Small intestine (tissue), 7 donors: Measurements from ENCODE around the gene HMCN2. TPM values are rescaled to one million over a fixed set of nuclear protein-coding genes. Genes with fewer than 3 reads are reported as not detected.

Experiments used
- DNase-seq, 2 donors: peaks; one replicate each; pipeline versions ENCODE4 v3.0.0 to v3.0.0-alpha.2; 2013
- FAIRE-seq: peaks from 2 replicates; lab custom pipeline; 2012; peaks lifted over from hg19 to GRCh38; lab: Jason Lieb, UNC
- H3K27ac ChIP-seq, 3 donors: one replicate each; pipeline ENCODE4 v1.5.1; 2013; ENCODE audit warnings: low read length in 2 of 3, mild to moderate bottlenecking in 2 of 3, control low read depth in 1 of 3, inconsistent platforms in 1 of 3, low read depth in 1 of 3, moderate library complexity in 1 of 3
- H3K27me3 ChIP-seq, 3 donors: one replicate each; pipeline ENCODE4 v1.6.1; 2013; ENCODE audit warnings: low read length in 3 of 3, inconsistent platforms in 1 of 3; ENCODE audit not compliant: control insufficient read depth in 3 of 3, insufficient read depth in 3 of 3
- H3K36me3 ChIP-seq, 3 donors: one replicate each; pipeline ENCODE4 v1.6.1; 2013; ENCODE audit warnings: low read length in 3 of 3, inconsistent platforms in 1 of 3, low read depth in 1 of 3, mild to moderate bottlenecking in 1 of 3, moderate library complexity in 1 of 3; ENCODE audit not compliant: control insufficient read depth in 3 of 3, insufficient read depth in 2 of 3
- H3K4me1 ChIP-seq, 3 donors: one replicate each; pipeline ENCODE4 v1.6.1; 2013; ENCODE audit warnings: low read length in 2 of 3, inconsistent platforms in 1 of 3, low read depth in 1 of 3, mild to moderate bottlenecking in 1 of 3, moderate library complexity in 1 of 3; ENCODE audit not compliant: control insufficient read depth in 3 of 3, insufficient read depth in 2 of 3
- H3K4me3 ChIP-seq, 3 donors: one replicate each; pipeline ENCODE4 v1.5.1; 2013; ENCODE audit warnings: low read length in 3 of 3, control low read depth in 1 of 3, inconsistent platforms in 1 of 3, low read depth in 1 of 3, mild to moderate bottlenecking in 1 of 3, moderate library complexity in 1 of 3
- H3K9me3 ChIP-seq, 2 donors: one replicate each; pipeline ENCODE4 v1.6.1; 2013; ENCODE audit warnings: low read depth in 1 of 2, low read length in 1 of 2; ENCODE audit not compliant: control insufficient read depth in 2 of 2, insufficient read depth in 1 of 2
- whole genome bisulfite sequencing, 3 donors: extraction: QIAGEN DNeasy Blood & Tissue Kit; methylation state at CpG; one replicate each; pipeline ENCODE4 v1.1.7; 2013; 5-methylcytosine and 5-hydroxymethylcytosine counted together
- polyA plus RNA-seq, 4 donors: library from polyadenylated mRNA; stranded (reverse) in 3 of 4; unstranded in 1 of 4; fragments of 200-250 nt in 3 of 4; fragments of 120-200 nt in 1 of 4; gene quantifications; one replicate each; pipeline versions ENCODE4 v1.2.1 to v1.2.3, GENCODE V29; 2013
- donor health status: healthy with polysubstance abuse.
- donor health status: control.
- donor health status: control.
- donor health status: Bipolar disorder and iron deficiency.
- donor health status: healthy.

Gene HMCN2
- polyA plus RNA-seq, 4 donors, result 1.1 to 19.4 (median 10.6) TPM; not detected in 1

DNA sequence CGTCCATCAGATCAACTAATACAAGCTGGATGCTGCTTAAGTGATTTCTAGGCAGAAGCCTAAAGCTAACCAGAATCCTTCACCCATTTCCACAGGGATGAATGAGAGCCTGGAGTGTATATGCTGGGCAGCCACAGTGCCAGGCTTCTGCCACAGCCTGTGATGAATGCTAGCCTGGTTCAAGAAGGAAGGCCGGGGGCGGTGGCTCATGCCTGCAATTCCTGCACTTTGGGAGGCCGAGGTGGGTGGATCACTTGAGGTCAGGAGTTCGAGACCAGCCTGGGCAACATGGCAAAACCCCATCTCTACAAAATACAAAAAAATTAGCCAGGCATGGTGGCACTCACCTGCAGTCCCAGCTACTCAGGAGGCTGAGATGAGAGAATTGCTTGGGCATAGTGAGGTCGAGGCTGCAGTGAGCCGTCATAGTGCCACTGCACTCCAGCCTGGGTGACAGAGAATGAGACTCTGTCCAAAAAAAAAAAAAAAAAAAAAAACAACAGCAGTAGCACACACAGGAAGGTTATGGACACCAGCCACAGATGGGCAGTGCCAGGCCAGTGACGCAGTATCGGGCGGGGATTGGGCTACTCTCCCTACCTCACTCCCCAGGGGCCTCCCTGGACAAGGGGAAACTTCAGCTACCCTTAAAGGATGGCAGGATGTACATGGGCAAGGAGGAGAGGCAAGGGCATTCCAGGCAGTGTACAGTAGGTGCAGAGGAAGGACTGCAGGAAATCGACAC is 23.1 kb upstream of the HMCN2 start:
- H3K4me3 ChIP-seq, result no peak overlapping the region
- 73 to 87% (median 82%) methylated on average over 11 of the region's 11 CpGs for WGBS, 3 donors
- no peak for DNase-seq

DNA sequence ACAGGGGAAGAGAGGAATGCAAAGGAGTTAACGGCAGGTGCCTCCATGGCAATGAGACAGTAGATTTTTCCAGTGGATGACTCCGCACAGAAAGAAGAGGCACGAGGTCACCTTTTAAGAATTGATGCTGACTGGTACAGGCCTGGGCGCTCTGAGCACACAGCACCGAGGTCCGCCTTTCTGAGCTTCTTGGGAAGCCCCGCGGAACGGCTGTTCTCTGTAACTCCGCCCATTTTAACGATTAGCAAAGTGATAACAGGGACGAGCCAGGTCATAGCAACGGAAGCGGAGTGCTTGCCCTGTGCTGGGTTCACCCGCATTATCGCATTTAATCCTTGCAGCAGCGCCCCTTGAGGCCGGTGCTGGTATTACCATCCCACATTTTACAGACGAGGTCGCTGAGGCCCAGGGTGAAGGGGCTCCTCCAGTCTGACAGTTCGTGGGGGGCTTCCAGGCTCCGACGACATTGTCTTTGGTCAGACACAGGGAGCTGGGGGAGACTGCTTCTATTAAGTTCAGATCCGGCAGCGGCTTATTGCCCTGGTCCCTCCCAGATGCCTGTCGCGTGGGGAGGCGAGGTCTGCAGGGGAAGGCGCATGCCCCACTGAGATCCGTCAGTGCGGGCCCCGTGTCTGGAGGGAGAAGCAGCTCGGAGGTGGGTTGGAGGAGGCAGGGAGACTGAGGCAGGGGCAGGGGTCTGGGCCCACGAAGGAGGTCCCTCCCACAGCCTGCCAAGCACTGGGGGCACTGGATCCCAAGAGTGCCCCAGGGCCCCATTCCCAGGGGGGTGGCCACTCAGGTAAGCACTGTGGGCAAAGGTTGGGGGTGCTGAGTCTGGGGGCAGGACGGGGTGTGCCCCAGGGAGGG is 22.3 kb upstream of the HMCN2 start:
- FAIRE-seq (no peak), DNase-seq (peak; percentile 63 to 84)
- 17 to 26% (median 25%) methylated on average over 35 of the region's 35 CpGs for WGBS, 3 donors
- Histone ChIP-seq H3K4me1 (peaks cover 0 to 8% (median 0%) of the 10 kb centered on the region in 3 donors), H3K27me3 (no peaks in the 10 kb centered on the region), H3K9me3 (no peaks in the 10 kb centered on the region), H3K36me3 (no peaks in the 10 kb centered on the region), H3K4me3 (no peak overlapping the region), H3K27ac (no peak overlapping the region)

More for the DNA sequence above, 23.1 kb upstream of the HMCN2 start:
- no peak for FAIRE-seq
- H3K27ac ChIP-seq, result no peak overlapping the region
- no peaks in the 10 kb centered on the region for H3K9me3 ChIP-seq
- H3K27me3 ChIP-seq, result no peaks in the 10 kb centered on the region
- H3K4me1 ChIP-seq, result peaks cover 0 to 8% (median 0%) of the 10 kb centered on the region in 3 donors
- H3K36me3 ChIP-seq, result no peaks in the 10 kb centered on the region

DNA sequence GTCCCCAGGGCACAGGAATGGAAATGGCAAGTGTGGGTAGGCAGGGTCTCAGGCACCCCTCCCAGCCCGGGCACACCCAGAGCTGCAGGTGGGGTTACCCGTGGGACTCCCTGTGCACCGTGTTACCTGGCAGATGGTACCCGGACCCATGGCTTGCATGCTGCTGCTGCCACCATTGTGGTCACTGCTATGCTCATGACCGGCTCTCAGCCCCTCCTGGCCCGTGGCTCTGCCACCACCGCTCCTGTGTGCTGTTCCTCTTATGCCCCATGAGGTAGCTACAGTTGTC is 21.7 kb upstream of the HMCN2 start:
- no peak for DNase-seq
- Histone ChIP-seq H3K4me3 (no peak overlapping the region), H3K27ac (no peak overlapping the region), H3K9me3 (no peaks in the 10 kb centered on the region), H3K27me3 (no peaks in the 10 kb centered on the region), H3K36me3 (no peaks in the 10 kb centered on the region), H3K4me1 (peaks cover 0 to 8% (median 0%) of the 10 kb centered on the region in 3 donors)
- no peak for FAIRE-seq
- WGBS, 3 donors, result 68 to 88% (median 80%) methylated on average over 3 to 7 of the region's 7 CpGs

DNA sequence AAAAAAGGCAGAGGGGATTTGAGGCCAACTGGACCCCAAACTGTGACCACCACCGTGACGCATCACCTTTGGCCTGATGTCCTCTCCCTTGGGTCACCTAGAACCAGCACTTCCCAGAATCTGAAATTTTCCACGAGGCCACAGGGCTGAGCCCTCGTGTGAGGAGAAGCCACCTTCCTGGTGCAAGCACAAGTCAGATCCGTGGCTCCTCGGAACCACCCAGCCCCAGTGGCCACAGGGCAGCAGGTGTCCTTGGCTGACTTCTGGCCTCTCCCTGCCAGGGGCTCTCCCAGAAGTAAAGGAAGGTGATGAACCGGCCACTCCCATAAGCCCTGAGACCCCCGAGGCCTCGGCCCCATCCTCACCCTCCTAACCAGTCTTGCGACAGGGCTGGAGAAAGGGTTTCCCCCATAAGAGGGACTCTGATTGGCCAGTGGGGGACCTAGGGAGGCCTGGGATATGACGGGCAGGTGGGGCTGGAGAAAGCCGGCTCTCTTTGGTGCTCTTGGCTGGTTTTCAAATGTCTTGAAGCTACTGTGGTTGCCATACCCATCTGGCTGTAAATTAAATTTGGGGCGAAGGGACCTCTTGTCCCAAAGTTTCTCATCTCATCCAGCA is 20.9 kb upstream of the HMCN2 start:
- FAIRE-seq (no peak), DNase-seq (no peak)
- H3K27ac ChIP-seq, result no peak overlapping the region
- peaks cover 0 to 8% (median 0%) of the 10 kb centered on the region in 3 donors for H3K4me1 ChIP-seq
- WGBS, 3 donors, result 53 to 84% (median 78%) methylated on average over 13 of the region's 13 CpGs
- no peaks in the 10 kb centered on the region for H3K36me3 ChIP-seq
- no peaks in the 10 kb centered on the region for H3K27me3 ChIP-seq
- H3K4me3 ChIP-seq, result no peak overlapping the region
- no peaks in the 10 kb centered on the region for H3K9me3 ChIP-seq

DNA sequence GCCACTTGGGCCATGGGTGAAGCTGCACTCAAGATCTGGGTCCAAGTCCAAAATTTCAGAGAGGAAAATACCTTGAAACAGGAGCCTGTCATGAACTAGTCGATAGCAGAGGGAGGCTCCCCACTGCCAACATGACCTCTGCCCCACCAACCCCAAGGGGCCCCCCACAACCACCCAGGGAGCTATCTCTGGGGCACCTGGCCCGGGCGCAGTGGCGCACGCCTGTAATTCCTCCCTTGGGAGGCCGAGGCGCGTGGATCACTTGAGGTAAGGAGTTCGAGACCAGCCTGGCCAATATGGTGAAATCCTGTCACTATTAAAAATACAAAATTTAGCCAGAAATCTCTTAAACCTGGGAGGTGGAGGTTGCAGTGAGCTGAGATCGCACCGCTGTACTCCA is 20.1 kb upstream of the HMCN2 start:
- Histone ChIP-seq H3K27me3 (no peaks in the 10 kb centered on the region), H3K27ac (no peak overlapping the region), H3K4me3 (no peak overlapping the region), H3K36me3 (no peaks in the 10 kb centered on the region), H3K9me3 (no peaks in the 10 kb centered on the region), H3K4me1 (peaks cover 0 to 8% (median 0%) of the 10 kb centered on the region in 3 donors)
- FAIRE-seq, result no peak
- DNase-seq, result peak in 1 of 2 donors; percentile 35
- 30 to 70% (median 39%) methylated on average over 11 of the region's 11 CpGs for WGBS, 3 donors

DNA sequence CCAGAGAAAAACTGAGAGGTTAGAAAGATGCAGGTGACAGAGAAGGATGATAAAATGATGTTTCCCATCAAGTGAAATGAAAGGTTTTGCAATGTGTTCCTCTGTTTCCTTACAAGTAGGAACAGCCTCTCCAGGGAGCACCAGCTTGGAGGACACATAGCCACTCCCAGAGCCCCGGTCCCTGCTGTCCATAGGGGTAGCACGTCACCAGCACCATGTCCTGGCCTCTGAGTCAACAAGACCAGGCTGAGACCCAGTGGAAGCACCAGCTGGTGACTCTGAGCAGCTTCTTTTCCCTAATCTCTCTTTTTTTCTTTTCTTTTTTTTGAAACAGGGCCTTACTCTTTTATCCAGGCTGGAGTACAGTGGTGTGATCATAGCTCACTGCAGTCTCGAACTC is 19.4 kb upstream of the HMCN2 start:
- no peak for FAIRE-seq
- Histone ChIP-seq H3K36me3 (no peaks in the 10 kb centered on the region), H3K9me3 (no peaks in the 10 kb centered on the region), H3K27me3 (peaks cover 0 to 1% (median 0%) of the 10 kb centered on the region in 3 donors), H3K4me3 (no peak overlapping the region), H3K4me1 (peaks cover 0 to 8% (median 0%) of the 10 kb centered on the region in 3 donors), H3K27ac (no peak overlapping the region)
- no peak for DNase-seq
- WGBS, 3 donors, result 72 to 92% (median 72%) methylated on average over 3 of the region's 3 CpGs

DNA sequence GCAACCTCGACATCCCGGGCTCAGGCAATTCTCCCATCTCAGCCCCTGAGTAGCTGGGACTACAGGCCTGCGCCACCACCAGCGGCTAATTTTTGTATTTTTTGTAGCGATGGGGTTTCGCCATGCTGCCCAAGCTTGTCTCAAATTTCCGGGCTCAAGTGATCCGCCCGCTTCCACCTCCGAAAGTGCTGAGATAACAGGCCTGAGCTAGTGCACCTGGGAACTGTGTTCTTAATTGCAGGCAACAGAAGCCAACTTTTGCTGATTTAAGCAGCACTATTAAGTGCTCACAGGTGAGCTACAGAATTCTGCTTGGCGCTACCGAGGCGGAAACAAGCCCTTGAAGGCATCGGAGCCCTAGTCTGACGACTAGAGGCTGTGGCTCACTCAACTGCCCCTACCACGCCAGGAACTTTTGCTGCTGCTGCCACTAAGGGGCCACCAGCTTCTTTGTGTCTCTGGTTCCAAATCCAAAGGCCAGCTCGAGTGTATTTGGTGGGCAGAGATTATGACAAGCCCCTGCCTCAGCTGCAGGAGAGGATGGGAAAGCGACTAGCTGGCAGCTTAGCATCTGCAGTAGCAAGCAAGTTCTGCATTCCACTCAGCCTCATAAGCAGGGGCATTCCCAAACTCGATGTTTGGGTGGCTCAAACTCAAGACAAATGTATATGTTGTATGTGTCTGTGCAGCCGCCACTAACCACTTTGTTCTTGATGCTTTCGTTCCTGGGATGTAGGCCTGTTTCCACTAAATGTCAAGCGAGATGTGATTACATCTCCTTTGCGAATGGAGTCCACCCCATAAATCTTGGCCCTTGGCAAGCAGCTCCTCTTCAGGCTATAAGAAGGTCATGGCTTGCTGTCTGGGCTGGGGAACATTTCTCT is 10.6 kb upstream of the HMCN2 start:
- 78 to 81% (median 79%) methylated on average over 23 of the region's 23 CpGs for whole genome bisulfite sequencing, 3 donors
- no peak for FAIRE-seq
- Histone ChIP-seq H3K4me3 (no peak overlapping the region), H3K9me3 (no peaks in the 10 kb centered on the region), H3K36me3 (no peaks in the 10 kb centered on the region), H3K4me1 (no peaks in the 10 kb centered on the region), H3K27me3 (peaks cover 0 to 10% (median 0%) of the 10 kb centered on the region in 3 donors), H3K27ac (no peak overlapping the region)
- no peak for DNase-seq
